HG02870 (cell line): ENCODE measurements around the gene TMEM254.
"Not testable (repeated sequence)": the region's sequence is repeated elsewhere in the genome, so short reads cannot be mapped to it uniquely, and the experiment has no call there.

ENCODE experiments used
- ATAC-seq: cut with Tn5 transposase; IDR thresholded peaks from one replicate; pipeline ENCODE4 v1.9.1; 2021; ENCODE audit warnings: mild to moderate bottlenecking, moderate library complexity; ENCODE audit not compliant: unreplicated experiment

TMEM254 gene

DNA sequence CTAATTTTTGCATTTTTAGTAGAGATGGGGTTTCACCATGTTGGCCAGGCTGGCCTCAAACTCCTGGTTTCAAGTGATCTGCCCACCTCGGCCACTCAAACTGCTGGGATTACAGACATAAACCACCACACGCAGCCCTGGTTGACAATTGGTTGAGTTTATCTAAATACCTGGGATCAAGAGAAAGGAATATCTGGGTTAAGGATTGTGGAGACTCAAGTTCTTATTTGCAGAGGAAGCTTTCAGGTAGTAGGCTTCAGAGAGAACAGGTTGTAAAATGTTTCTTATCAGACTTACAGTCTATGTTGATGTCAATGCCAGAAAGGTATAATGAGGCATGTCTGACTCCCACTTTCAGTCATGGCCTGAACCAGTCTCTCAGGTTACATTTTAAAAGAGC is 5.9 kb upstream of the TMEM254 start:
- ATAC-seq = no peak

DNA sequence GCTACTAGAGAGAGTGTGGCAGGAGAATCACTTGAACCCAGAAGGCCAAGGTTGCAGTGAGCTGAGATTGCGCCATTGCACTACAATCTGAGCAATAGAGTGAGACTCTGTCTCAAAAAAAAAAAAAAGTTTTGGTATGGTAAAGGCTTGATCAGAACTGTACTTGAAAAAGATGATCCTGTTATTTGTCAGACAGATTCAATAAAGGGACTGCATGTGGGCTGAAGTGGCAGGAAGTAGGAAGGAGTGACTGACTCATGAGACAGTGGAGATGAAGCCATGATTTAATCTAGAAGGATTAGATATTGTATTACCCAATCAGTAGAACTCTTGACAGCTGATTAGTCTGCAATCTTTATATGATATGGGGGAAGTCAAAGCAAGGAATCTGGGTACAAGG is 2.7 kb upstream of the TMEM254 start:
- ATAC-seq = no peak

DNA sequence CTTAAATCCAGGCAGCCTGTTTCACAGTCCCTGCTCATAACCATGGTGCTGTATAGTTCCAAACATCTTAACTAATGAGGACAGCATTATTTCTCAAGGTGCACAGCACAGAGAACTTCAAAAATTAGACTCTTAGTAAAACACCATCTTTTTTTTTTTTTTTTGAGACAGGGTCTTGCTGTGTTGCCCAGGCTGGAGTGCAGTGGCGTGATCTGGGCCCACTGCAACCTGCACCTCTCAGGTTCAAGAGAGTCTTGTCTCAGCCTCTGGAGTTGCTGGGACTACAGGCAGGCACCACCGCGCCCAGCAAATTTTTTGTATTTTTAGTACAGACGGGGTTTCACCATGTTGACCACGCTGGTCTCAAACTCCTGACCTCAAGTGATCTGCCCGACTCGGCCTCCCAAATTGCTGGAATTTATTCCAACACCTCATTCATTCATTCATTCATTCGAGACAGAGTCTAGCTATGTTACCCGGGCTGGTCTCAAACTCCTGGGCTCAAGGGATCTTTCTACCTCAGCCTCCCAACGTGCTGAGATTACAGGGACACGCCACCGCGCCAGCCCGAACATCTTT is 507 bp upstream of the TMEM254 start:
- ATAC-seq = no peak

DNA sequence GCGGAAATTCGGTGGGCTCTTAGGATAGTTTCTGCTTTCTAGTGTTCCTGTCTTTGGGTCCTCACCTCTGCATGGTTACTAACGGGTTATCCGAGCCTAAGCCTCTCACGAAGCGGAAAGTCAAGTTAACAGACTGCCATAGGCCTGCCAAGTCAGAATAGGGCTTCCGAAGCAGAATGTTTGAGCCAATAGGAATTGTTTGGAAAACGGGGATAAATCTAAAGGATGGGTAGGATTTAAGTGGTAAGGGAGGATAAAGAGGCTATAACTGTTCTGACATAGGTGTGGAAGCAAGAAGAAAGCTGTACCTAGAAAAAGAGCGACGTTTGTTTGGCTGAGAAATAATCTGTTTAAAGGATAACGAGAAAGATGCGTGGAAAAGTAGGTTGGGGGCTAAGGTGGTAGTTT is 851 bp downstream of the TMEM254 start:
- ATAC-seq = no peak

DNA sequence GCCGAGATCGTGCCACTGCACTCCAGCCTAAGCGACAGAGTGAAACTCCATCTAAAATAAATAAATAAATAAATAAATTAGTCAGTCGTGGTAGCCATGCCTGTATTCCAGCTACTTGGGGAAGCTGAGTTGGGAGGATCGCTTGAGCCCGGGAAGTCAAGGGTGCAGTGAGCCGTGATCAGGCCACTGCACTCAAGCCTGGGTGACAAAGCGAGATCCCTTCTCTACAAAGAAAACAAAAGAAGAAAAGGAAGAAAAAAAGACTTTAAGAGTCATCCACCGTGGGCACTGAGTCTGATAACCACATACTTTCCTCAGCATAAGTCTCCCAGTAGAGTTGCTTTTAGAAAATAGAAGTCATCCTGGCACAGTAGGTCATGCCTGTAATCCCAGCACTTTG is 2.6 kb downstream of the TMEM254 start:
- ATAC-seq = no peak

DNA sequence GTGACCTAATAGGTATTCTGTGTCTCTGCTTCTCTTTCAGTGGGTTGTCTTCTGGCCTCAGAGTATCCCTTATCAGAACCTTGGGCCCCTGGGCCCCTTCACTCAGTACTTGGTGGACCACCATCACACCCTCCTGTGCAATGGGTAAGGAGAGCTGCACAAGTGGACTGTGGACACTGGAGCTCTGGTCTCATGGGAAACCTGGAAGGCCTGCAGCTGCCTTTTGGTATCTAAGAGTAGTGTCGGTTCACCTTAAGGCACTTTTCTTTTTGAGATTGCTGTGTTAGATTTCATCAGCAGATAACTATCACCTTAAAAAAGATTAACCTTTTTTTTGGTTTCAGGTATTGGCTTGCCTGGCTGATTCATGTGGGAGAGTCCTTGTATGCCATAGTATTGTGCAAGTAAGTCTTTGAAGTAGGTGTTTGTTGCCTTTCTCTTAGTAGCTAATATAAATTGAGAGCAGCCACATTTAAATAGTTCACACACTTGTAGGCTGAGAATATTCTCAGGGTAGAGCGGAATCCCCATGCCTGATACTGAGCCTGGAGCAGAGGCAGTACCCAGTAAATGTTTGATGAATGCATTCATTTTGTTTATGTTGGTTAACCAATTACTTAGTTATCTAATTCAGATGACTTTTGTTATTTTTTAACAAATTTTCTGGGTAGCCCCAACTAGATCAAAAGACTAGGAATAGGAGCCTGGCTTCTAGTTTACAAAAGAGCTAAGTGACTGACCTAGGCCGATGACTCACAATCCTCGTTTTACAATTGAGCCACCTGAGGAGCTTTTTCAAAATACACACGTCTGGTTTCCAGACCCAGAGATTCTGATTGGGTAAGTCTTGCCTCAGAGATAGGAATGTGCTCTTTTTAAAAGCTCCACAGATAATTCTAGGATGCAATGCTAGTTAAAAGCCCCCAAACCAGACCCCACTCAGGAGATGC is 3.6 kb downstream of the TMEM254 start:
- no peak for ATAC-seq

DNA sequence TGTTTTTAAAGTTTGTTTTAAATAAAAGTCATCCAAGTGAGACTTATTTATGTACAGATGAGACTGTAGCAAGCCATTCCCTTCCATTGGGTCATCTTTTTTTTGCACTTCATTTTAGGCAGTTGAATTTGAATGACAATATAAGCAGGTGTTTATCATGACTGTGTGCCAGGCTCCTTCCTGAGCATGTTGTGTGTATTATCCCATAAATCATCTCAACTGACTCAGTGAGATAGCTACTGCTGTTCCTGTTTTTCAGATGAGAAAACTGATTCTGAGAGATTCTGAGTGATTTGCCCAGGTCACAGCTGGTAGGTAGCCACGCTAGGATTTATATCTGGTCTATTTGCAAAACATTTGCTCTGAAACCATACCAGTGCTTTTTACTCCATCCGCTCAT is 11.7 kb downstream of the TMEM254 start:
- no peak for ATAC-seq

DNA sequence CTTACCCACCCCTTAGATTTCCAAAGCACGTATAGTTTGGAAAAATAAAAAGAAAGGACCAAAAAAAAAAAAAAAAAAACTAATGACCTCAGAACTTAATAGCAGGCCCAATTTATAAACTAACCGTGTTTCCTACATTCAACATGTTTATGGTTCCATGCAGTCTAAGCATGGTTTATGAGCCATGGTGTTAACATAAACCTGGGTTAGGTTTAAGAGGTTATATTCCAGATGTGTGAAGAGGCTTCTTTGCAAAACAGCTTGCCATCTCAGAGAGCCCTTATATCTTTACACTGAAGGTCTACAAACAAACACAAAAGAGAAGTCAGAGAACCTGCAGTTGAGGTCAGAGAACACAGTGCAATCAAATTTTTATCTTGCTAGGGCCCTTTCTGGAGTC is 15.8 kb downstream of the TMEM254 start:
- ATAC-seq = no peak

DNA sequence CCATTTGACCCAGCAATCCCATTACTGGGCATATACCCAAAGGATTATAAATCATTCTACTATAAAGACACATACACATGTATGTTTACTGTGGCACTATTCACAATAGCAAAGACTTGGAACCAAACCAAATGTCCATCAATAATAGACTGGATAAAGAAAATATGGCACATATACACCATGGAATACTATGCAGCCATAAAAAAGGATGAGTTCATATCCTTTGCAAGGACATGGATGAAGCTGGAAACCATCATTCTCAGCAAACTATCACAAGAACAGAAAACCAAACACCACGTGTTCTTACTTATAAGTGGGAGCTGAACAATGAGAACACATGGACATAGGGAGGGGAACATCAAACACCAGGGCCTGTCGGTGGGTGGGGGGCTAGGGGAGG is 19.8 kb downstream of the TMEM254 start:
- ATAC-seq = not testable (repeated sequence)

DNA sequence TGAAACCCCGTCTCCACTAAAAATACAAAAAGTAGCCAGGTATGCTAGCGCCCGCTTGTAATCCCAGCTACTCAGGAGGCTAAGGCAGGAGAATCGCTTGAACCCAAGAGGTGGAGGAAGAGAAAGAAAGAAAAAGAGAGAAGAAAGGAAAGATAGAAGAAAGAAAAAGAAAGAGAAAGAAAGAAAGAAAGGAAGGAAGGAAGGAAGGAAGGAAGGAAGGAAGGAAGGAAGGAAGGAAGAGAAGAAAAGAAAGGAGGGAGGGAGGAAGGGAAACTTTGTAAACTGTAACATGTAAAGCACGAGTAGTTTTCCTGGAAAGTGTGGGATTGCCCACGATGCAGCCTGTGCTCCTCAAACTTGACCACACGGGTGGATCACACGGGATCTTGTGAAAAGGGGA is 20.8 kb downstream of the TMEM254 start:
- ATAC-seq = not testable (repeated sequence)

DNA sequence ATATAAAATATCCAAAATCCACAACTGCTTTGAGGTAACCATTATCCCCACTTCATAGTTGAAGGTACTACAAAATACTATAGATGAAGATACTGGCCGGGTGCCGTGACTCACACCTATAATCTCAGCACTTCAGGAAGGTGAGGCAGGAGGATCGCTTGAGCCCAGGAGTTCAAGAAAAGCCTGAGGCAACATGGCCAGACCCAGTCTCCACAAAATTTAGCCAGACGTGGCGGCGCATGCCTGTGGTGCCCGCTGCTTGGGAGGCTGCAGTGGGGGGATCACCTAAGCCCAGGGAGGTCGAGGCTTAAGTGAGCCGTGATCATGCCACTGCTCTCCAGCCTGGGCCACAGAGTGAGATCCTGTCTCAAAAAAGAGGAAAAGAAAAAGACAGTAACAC is 21.7 kb downstream of the TMEM254 start:
- ATAC-seq = no peak

DNA sequence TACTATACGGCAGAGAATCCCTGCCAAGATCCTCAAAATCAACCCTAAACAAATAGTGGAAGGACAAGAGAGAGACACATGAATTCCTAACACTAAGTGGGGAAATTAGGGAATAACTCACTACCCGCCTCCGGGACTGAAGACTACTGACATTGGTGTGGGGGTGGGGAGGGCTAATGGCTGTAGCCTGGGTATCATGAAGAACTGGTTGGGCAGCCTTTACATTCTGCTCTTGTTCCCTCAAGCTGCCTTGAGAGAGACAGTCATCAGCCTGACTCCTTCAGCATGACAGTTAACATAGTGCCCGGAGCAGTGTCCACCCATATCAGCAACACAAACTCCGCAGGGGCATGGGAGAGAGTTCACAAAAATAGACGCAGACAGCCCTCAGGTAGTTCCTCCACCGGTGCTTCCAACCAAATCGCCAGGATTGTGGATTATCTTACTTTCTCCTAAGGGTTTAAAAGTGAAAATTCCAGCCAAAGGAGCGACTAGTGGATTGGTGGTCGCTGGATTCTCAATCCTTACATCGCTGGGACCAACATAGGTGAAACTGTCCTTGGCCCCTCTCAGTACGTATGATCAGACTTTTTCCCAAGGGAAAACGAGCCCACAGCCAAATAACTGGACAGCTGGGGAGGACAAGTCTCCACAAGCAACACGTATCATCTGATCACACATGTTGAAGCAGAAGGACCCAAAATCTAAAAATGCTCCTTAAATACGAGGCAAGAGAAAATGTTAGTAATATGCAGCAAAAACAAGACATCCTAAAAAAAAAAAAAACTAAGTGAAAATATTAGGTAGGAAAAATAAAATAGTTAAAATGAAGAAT is 22.6 kb downstream of the TMEM254 start:
- no peak for ATAC-seq

DNA sequence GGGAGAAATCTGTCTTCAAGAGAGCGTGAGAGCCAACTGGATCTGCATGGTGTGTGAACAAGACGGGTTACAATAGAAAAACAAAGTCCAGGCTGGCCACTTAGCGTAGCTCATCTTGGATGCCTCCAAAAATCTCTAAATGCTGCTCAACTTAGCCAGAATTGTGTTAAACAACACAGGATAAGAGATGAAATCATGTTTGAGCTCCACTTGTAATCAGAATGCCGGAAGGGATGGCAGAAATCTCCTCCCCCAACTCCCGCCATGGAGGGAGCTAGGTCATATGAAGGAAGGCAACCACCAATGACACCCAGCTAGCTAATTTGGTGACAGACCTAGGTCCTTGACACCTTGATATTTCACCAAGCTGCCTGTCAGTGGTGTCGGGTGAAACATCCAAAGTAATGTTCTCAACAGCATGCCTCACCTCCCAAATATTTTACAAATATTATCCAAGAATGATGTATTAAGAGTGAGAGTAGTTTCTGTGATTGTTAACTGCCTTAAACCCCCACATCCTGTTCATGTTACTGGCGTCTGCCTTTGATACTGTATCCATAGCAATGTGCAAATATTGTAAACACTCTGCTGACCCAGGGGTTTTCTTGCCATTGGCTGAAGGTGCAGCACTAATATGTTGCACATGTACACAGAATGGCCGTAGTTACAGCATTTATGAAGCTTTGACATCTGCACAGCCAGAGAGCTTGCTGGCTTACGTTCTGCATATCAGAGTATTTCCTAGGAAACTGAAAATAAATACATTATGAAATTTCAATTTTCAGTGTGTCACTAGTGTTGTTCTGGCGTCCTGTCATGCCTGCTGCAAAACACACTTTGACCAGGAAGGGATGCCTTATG is 25.8 kb downstream of the TMEM254 start:
- peak; percentile 86 for ATAC-seq

DNA sequence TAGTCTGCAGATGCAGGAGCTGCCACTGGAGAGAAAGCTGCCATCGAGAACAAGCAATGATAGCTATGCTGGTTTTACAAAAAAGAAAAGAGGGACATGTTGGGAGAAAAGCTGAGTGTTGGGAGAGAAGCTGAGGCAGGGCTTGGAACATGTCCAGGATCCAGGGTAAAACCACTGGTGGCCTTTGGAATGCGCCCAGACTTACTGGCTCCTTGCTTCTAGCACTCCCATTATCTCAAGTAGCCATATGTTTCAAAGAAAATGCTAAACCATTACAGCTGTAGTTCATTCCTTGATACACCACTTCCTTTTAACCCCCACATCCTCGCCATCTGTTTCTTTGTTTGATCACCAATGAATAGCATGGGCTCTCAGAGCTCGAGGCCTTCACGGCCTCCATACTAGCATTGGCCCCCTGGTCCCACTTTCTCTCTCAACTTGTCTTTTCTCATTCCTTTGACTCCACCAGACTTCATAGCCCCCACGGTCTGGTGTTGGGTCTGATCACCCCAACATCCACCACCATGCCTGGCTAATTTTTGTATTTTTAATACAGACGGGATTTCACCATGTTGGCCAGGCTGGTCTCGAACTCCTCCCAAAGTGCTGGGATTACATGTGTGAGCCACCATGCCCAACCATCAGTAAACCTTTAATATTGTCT is 30.2 kb downstream of the TMEM254 start:
- ATAC-seq = no peak

DNA sequence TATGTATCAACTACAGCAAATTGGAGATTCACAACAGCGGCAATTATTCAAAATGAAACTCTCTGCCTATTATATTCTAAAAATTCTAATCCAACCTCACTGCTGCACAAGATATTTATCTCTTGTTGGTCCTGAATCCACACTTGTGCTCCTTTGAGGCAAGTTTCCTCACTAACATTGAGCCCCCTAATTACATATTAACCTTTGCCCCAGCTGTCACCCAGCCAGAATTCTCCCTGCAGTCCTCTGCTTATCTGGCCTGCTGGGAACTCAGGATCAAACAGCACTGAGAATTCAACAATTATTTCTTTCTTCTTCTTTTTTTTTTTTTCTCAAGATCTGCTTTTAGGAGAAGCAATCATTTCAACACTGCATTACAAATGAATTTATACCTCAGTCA is 32.5 kb downstream of the TMEM254 start:
- ATAC-seq = no peak

DNA sequence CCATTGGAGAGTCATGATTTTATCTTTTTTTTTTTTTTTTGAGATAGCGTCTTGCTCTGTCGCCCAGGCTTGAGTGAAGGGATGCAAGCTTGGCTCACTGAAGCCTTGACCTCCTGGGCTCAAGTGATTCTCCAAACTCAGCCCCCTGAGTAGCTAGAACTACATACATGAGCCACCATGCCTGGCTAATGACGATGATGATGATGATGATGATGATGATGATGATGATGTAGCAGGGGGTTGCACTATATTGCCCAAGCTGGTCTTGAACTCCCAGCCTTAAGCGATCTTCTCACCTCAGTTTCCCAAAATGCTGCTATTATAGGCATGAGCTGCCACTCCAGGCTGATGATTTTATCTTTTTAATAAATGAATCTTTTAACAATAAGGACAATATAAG is 40.2 kb downstream of the TMEM254 start:
- ATAC-seq = no peak

DNA sequence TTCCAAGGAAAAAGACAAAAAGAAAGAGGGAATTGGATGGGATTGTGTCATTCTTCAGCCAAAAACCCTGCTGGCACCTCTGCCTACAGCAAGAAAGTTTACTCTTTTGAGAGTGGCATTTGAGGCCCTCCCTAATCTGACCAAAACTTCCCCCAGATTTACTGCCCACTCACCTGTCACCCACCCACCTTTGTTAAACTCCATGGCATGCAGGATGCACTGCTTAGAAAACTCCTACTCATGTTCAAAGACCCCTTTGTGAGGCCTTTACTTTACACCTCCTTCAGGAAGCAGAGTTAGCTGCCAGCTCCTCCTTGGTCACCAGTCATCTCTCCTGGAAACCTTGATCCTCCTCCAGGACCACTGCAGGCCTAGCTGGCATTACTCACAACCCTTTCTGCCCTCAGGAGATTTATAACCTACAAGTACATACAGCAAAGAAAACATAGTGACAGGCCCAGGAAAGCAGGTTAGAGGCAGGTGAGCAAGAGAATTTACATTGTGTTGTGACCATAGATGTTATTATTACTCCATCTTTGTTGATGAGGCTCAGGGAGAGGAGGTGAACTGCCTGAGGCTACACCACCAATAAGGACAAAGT is 43.7 kb downstream of the TMEM254 start:
- ATAC-seq = no peak

DNA sequence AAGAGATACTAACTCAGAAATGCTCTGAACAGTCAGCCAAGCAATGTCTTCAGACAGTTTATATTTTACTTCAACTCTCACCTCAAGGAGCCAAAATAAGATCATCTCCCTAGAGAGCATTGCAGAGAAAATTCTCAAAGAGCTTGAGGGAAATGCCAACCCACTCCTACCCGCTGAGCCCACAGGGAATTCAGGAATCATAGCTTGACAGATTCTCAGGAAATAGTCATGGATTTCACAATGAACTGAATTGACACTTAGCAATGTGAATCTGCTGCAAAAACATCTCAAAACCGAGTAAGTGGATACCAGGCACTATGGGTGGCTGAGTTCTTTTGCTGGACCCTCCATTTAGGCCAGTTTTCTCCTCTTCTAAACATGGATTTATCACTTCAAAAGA is 44.3 kb downstream of the TMEM254 start:
- no peak for ATAC-seq

DNA sequence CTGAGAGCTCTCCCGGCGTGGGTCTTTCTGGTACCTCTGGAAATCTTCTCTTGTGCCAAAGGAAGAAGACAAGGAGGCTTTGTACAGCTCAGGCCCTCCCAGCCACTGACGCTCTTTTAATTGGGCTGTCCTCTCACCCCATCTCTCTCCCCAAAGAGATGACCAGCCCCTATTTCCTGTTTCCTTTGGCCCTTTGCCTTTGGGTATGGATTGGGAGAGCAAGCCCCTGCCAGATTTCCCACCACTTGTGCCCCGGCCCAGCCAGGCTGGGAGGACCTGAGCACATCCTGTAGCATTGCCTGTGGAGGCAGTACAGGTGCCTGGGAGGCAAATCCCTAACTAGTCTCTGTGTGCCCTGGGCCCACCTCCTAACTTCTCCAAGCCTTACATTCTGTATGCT is 48.4 kb downstream of the TMEM254 start:
- no peak for ATAC-seq

DNA sequence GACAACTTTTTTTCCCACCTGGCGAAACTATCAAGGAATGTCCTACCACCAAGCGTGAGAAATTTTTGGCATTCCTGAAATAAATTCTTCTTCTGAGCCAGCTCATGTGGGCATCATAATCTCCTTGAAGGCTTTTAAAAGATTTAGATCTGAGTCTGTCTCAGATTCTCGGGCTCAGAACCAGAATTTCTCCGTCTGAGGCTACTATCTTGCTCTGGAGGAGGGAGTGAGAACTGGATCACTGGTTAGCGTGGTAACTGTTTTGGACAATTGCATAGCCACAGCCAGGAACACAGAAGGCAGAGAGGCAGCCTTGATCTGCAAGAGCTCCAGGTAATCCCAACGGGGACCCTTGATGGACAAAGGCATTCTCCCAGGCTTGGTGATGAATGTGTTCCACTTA is 53.0 kb downstream of the TMEM254 start:
- no peak for ATAC-seq
